HG03575 (cell line): ENCODE results near the gene HBE1.
"Not testable (repeated sequence)": the region's sequence is repeated elsewhere in the genome, so short reads cannot be mapped to it uniquely, and the experiment has no call there.

ENCODE experiments used
- ATAC-seq: cut with Tn5 transposase; IDR thresholded peaks from one replicate; pipeline ENCODE4 v1.9.1; 2021; ENCODE audit not compliant: unreplicated experiment, insufficient number of reproducible peaks, low FRiP score; ENCODE audit errors: extremely low read depth

The HBE1 gene

GRCh38 chr11:5258543-5259262 is 11.0 kb downstream of the HBE1 start:
- ATAC-seq = no peak

GRCh38 chr11:5257296-5257695 is 12.4 kb downstream of the HBE1 start:
- no peak for ATAC-seq

- not testable (repeated sequence) for ATAC-seq
Observed at GRCh38 chr11:5254646-5255413, 14.9 kb downstream of the HBE1 start, which contains the start of gene HBG2. Gene HBG2, minus strand, starts transcription at chr11:5254781. Its CDS starts 53 bp downstream, at chr11:5254728.

- not testable (repeated sequence) for ATAC-seq
Observed at GRCh38 chr11:5254023-5254422, 15.7 kb downstream of the HBE1 start.

GRCh38 chr11:5253440-5253839 is 16.3 kb downstream of the HBE1 start:
- ATAC-seq = not testable (repeated sequence)

GRCh38 chr11:5252919-5253265 is 16.9 kb downstream of the HBE1 start:
- no peak for ATAC-seq

- no peak for ATAC-seq
Observed at GRCh38 chr11:5252192-5252918, 17.4 kb downstream of the HBE1 start.

- no peak for ATAC-seq
Observed at GRCh38 chr11:5251746-5252145, 18.0 kb downstream of the HBE1 start.

- ATAC-seq = no peak
Observed at GRCh38 chr11:5250543-5251204, 19.1 kb downstream of the HBE1 start.

- ATAC-seq = not testable (repeated sequence)
Observed at GRCh38 chr11:5249807-5250396, 19.8 kb downstream of the HBE1 start, which contains the start of gene HBG1. Gene HBG1, minus strand, starts transcription at chr11:5249857. Its CDS starts 53 bp downstream, at chr11:5249804.

GRCh38 chr11:5248498-5248897 is 21.2 kb downstream of the HBE1 start:
- ATAC-seq = not testable (repeated sequence)

- no peak for ATAC-seq
Observed at GRCh38 chr11:5247472-5248192, 22.1 kb downstream of the HBE1 start.

GRCh38 chr11:5246772-5247471 is 22.8 kb downstream of the HBE1 start:
- no peak for ATAC-seq

- ATAC-seq = no peak
Observed at GRCh38 chr11:5245155-5245554, 24.6 kb downstream of the HBE1 start.

- no peak for ATAC-seq
Observed at GRCh38 chr11:5243816-5244180, 25.9 kb downstream of the HBE1 start.

- no peak for ATAC-seq
Observed at GRCh38 chr11:5242933-5243815, 26.6 kb downstream of the HBE1 start.

GRCh38 chr11:5242208-5242607 is 27.5 kb downstream of the HBE1 start:
- no peak for ATAC-seq
